CMK (cell line): ENCODE results near the gene ACTG1.

ENCODE experiments used
- DNase-seq: peaks from one replicate; pipeline ENCODE4 v3.0.0-alpha.2; 2010; ENCODE audit warnings: low read depth

The ACTG1 gene

GRCh38 chr17:81481073-81481799 is 31.4 kb downstream of the ACTG1 start:
- DNase-seq: peak; percentile 78

- DNase-seq: no peak
Measured at GRCh38 chr17:81480140-81481072, 32.2 kb downstream of the ACTG1 start.

- no peak for DNase-seq
Measured at GRCh38 chr17:81479175-81480071, 33.2 kb downstream of the ACTG1 start.

- DNase-seq: no peak
Measured at GRCh38 chr17:81478119-81478518, 34.5 kb downstream of the ACTG1 start.

GRCh38 chr17:81477173-81477572 is 35.4 kb downstream of the ACTG1 start:
- DNase-seq: no peak

- no peak for DNase-seq
Measured at GRCh38 chr17:81476635-81477034, 36.0 kb downstream of the ACTG1 start.

GRCh38 chr17:81476097-81476496 is 36.5 kb downstream of the ACTG1 start:
- DNase-seq: no peak

GRCh38 chr17:81474958-81475357 is 37.6 kb downstream of the ACTG1 start:
- no peak for DNase-seq

- no peak for DNase-seq
Measured at GRCh38 chr17:81473019-81473418, 39.6 kb downstream of the ACTG1 start.

GRCh38 chr17:81471818-81472456 is 40.7 kb downstream of the ACTG1 start:
- no peak for DNase-seq

GRCh38 chr17:81470944-81471817 is 41.4 kb downstream of the ACTG1 start:
- DNase-seq: no peak

- no peak for DNase-seq
Measured at GRCh38 chr17:81470270-81470943, 42.2 kb downstream of the ACTG1 start.

- no peak for DNase-seq
Measured at GRCh38 chr17:81469266-81469665, 43.3 kb downstream of the ACTG1 start.

- no peak for DNase-seq
Measured at GRCh38 chr17:81468770-81469121, 43.9 kb downstream of the ACTG1 start.

- DNase-seq: no peak
Measured at GRCh38 chr17:81468111-81468769, 44.4 kb downstream of the ACTG1 start.

GRCh38 chr17:81466564-81467472 is 45.8 kb downstream of the ACTG1 start:
- DNase-seq: no peak

- no peak for DNase-seq
Measured at GRCh38 chr17:81465910-81466309, 46.7 kb downstream of the ACTG1 start.

GRCh38 chr17:81464586-81464985 is 48.0 kb downstream of the ACTG1 start:
- no peak for DNase-seq

GRCh38 chr17:81463506-81463905 is 49.1 kb downstream of the ACTG1 start:
- DNase-seq: no peak
